ENCODE results near the gene DOCK1.

DNA sequence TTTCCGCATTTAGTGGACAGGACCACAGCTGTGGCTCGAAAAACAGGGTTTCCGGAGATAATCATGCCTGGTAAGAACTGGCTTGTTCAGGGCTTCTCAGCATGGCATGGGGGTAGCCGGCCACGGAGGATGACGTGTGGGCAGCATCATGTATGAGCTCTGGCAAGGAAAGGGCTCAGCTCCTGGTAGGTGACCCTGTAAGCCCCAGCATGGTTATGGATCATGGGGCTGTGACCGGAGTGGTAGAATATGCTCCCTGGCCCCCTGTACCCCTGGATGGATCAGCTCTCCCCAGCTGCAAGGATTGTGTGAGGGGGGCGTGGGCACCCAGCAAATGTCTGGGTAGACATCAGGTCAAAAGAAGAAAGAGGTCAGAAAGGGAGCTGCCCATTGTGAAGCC is 113.5 kb downstream of the DOCK1 start:
- TF ChIP-seq GATA2 (IDR thresholded peaks at IDR 0.05; ENCODE audit: low read depth, low read length): no peak
- TF ChIP-seq GATA3 (IDR thresholded peaks at IDR 0.05; ENCODE audit: low read depth, low read length): no peak
